Adrenal gland (tissue), 12 donors: ENCODE data around the gene UST. TPM values are rescaled to one million over a fixed set of nuclear protein-coding genes. Genes with fewer than 3 reads are reported as not detected.

Source experiments
- DNase-seq, 7 donors: peaks; one replicate each; pipeline ENCODE4 v3.0.0-alpha.2; 2019 to 2020
- H3K27ac ChIP-seq, 5 donors: fragments of 200-600 bp; sonication (generic) in 4 of 5; 1 replicate in 3 of 5; 2 replicates in 2 of 5; pipeline versions ENCODE4 v1.5.1 to v1.8.0; 2016 to 2020; ENCODE audit warnings: mild to moderate bottlenecking in 1 of 5
- H3K27me3 ChIP-seq: fragments of 200-600 bp; 2 replicates; pipeline ENCODE4 v1.8.0; 2021
- H3K36me3 ChIP-seq, 2 donors: fragments of 200-600 bp; replicated peaks in 1 of 2; 1 replicate in 1 of 2; 2 replicates in 1 of 2; pipeline versions ENCODE4 v1.5.1 to v1.8.0; 2018 to 2022
- H3K4me1 ChIP-seq, 2 donors: fragments of 200-600 bp; replicated peaks in 1 of 2; 1 replicate in 1 of 2; 2 replicates in 1 of 2; pipeline versions ENCODE4 v1.5.1 to v1.8.0; 2018 to 2021
- H3K4me3 ChIP-seq, 4 donors: fragments of 200-600 bp; sonication (generic) in 3 of 4; one replicate each; pipeline ENCODE4 v1.5.1; 2016 to 2018
- H3K9me3 ChIP-seq, 3 donors: fragments of 200-600 bp; sonication (generic) in 1 of 3; replicated peaks in 1 of 3; 1 replicate in 2 of 3; 2 replicates in 1 of 3; pipeline versions ENCODE4 v1.5.1 to v1.8.0; 2016 to 2021
- CTCF ChIP-seq, 6 experiments: fragments of 450-650 bp in 4 of 6; fragments of 200-600 bp in 2 of 6; sonication (generic) in 1 of 6; IDR thresholded peaks; 1 replicate in 5 of 6; 2 replicates in 1 of 6; pipeline versions ENCODE4 v1.5.1 to v1.8.0; 2016 to 2021; ENCODE audit warnings: antibody characterized with exemption in 6 of 6, mild to moderate bottlenecking in 2 of 6, moderate library complexity in 1 of 6
- POLR2A ChIP-seq, 2 donors: fragments of 450-650 bp; IDR thresholded peaks; one replicate each; pipeline ENCODE4 v1.6.1; 2017; ENCODE audit warnings: antibody characterized with exemption in 2 of 2, mild to moderate bottlenecking in 2 of 2, moderate library complexity in 1 of 2
- WGBS, 4 donors: extraction: QIAGEN DNeasy Blood & Tissue Kit in 2 of 4; methylation state at CpG; one replicate each; pipeline versions ENCODE4 v1.1.5 to v1.1.7; 2013 to 2017; 5-methylcytosine and 5-hydroxymethylcytosine counted together
- intact Hi-C, 2 donors: fragments of 100-400 bp; cut with DNase I; formaldehyde crosslinking; loops; one replicate each; pipeline versions ENCODE4 v1.14.1 to v1.15.0; 2022 to 2023
- polyA plus RNA-seq, 3 donors: library from polyadenylated mRNA; stranded (reverse); fragments of 200-250 nt in 2 of 3; fragments of 350-450 nt in 1 of 3; fragmentation: Illumina TruSeq in 1 of 3; extraction: RNeasy Lipid Tissue Mini Kit (QIAGEN cat#74804) in 1 of 3; gene quantifications; one replicate each; pipeline ENCODE4 v1.2.3, GENCODE V29; 2013 to 2014
- total RNA-seq, 9 donors: library from RNA; depleted of rRNA in 4 of 9; stranded (reverse); fragments of >200 nt in 4 of 9; fragments of 120-200 nt in 1 of 9; fragmentation: NEBNext Ultra II Directional in 1 of 9; extraction: Animal tissue kit (Norgen Biotek cat#: 25700) in 1 of 9; gene quantifications; one replicate each; pipeline versions ENCODE4 v1.1.0 to v1.2.4, GENCODE V29; 2013 to 2023
- donor health status: healthy with polysubstance abuse.
- donor health status: Bipolar disorder and iron deficiency.
- donor health status: DM: yes; HTN: yes; CAD: no.
- donor health status: DM: no; HTN: no; CAD: no.
- donor health status: DM: no; HTN: no; CAD: no.
- donor health status: DM: yes; HTN: yes; CAD: no.

UST gene
- total and polyA plus RNA-seq, 12 donors = 5.9 to 37.4 (median 18.3) TPM

- TF ChIP-seq POLR2A (IDR thresholded peaks at IDR 0.05) (no peak), CTCF (IDR thresholded peaks at IDR 0.05) (no peak)
- Histone ChIP-seq H3K4me3 (no peak overlapping the region), H3K27me3 (no peaks in the 10 kb centered on the region), H3K9me3 (no peaks in the 10 kb centered on the region), H3K36me3 (no peaks in the 10 kb centered on the region), H3K27ac (no peak overlapping the region), H3K4me1 (no peaks in the 10 kb centered on the region)
- 79 to 93% (median 83%) methylated on average over 3 of the region's 3 CpGs for WGBS, 4 donors
- intact Hi-C loops = no loop called here
- DNase-seq = no peak
These were observed 372.2 kb downstream of the UST start for GRCh38 chr6:149118737-149119653.

DNA sequence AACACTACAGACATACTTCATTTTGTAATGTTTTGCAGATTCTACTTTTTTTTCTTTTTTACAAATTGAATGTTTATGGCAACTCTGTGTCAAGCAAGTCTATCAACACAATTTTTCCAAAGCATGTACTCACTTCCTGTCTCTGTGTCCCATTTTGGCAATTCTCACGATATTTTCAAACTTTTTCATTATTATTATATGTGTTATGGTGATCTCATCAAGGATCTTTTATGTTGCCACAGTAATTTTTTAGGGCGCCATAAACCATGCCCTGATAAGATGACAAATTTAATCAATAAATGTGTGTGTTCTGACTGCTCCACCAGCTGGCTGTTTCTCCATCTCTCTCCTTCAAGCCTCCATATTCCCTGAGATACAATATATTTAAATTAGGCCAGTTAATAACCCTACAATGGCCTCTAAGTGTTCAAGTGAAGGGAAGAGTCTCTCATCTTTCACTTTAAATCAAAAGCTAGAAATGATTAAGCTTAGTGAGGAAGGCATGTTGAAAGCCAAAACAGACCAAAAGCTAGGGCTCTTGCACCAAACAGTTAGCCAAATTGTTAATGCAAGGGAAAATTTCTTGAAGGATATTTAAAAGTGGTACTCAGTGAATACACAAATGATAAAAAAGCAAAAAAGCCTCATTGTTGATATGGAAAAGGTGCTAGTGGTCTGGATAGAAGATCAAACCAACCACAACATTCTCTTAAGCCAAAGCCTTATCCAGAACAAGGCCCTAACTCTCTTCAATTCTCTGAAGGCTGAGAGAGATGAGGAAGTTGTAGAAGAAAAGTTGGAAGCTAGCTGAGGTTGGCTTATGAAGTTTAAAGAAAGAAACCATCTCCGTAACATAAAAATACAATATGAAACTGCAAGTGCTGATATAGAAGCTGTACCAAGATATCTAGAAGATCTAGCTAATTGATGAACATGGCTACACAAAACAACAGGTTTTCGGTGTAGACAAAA is 376.3 kb downstream of the UST start:
- Histone ChIP-seq H3K9me3 (no peaks in the 10 kb centered on the region), H3K27me3 (no peaks in the 10 kb centered on the region), H3K27ac (no peak overlapping the region), H3K4me3 (no peak overlapping the region), H3K36me3 (no peaks in the 10 kb centered on the region), H3K4me1 (no peaks in the 10 kb centered on the region)
- intact Hi-C loops = no loop called here
- TF ChIP-seq POLR2A (IDR thresholded peaks at IDR 0.05) = no peak
- no peak for TF ChIP-seq CTCF (IDR thresholded peaks at IDR 0.05)
- no peak for DNase-seq
- 60 to 70% (median 65%) methylated on average over 4 of the region's 4 CpGs for WGBS, 4 donors

- Histone ChIP-seq H3K9me3 (no peaks in the 10 kb centered on the region), H3K4me1 (no peaks in the 10 kb centered on the region), H3K27ac (no peak overlapping the region), H3K4me3 (no peak overlapping the region), H3K36me3 (no peaks in the 10 kb centered on the region), H3K27me3 (no peaks in the 10 kb centered on the region)
- 83 to 90% (median 88%) methylated on average over 1 of the region's 1 CpG for WGBS, 4 donors
- intact Hi-C loops = no loop called here
- TF ChIP-seq CTCF (IDR thresholded peaks at IDR 0.05) = no peak
- TF ChIP-seq POLR2A (IDR thresholded peaks at IDR 0.05) = no peak
- no peak for DNase-seq
These were observed 378.5 kb downstream of the UST start for GRCh38 chr6:149125309-149125708.
